ENCODE measurements around the gene C1orf174.

C1orf174 gene

GRCh38 chr1:3851292-3851691, 48.8 kb downstream of the C1orf174 start:
- H3K27ac ChIP-seq (ENCODE audit: low read length), result no peak overlapping the region
- H3K4me1 ChIP-seq (ENCODE audit: control insufficient read depth, insufficient read depth, low read length), result no peaks in the 10 kb centered on the region; the same call in 1 of the 2 replicates
- H3K27me3 ChIP-seq (ENCODE audit: control insufficient read depth, insufficient read depth, low read length), result no peaks in the 10 kb centered on the region
- no peaks in the 10 kb centered on the region for H3K9me3 ChIP-seq (ENCODE audit: control insufficient read depth, insufficient read depth, low read length)
- no peak for DNase-seq (ENCODE audit: low read depth, low spot score)
- H3K4me3 ChIP-seq (ENCODE audit: low read length), result no peak overlapping the region
- WGBS (ENCODE audit: insufficient coverage, insufficient read length), result no CpG with 5 or more reads among the region's 6 CpGs
- peaks cover 7% of the 10 kb centered on the region; the same call in 1 of the 2 replicates for H3K36me3 ChIP-seq (ENCODE audit: control insufficient read depth, insufficient read depth, low read length)

- Histone ChIP-seq H3K4me1 (ENCODE audit: control insufficient read depth, insufficient read depth, low read length) (no peaks in the 10 kb centered on the region; the same call in 1 of the 2 replicates), H3K27me3 (ENCODE audit: control insufficient read depth, insufficient read depth, low read length) (no peaks in the 10 kb centered on the region), H3K9me3 (ENCODE audit: control insufficient read depth, insufficient read depth, low read length) (no peaks in the 10 kb centered on the region), H3K27ac (ENCODE audit: low read length) (no peak overlapping the region), H3K36me3 (ENCODE audit: control insufficient read depth, insufficient read depth, low read length) (peaks cover 7% of the 10 kb centered on the region; the same call in 1 of the 2 replicates), H3K4me3 (ENCODE audit: low read length) (no peak overlapping the region)
- no CpG with 5 or more reads among the region's 12 CpGs for WGBS (ENCODE audit: insufficient coverage, insufficient read length)
- DNase-seq (ENCODE audit: low read depth, low spot score), result no peak
Measured at GRCh38 chr1:3850857-3851256, 49.2 kb downstream of the C1orf174 start.

- Histone ChIP-seq H3K27ac (ENCODE audit: low read length) (no peak overlapping the region), H3K27me3 (ENCODE audit: control insufficient read depth, insufficient read depth, low read length) (no peaks in the 10 kb centered on the region), H3K4me1 (ENCODE audit: control insufficient read depth, insufficient read depth, low read length) (no peaks in the 10 kb centered on the region; the same call in 1 of the 2 replicates), H3K4me3 (ENCODE audit: low read length) (no peak overlapping the region), H3K9me3 (ENCODE audit: control insufficient read depth, insufficient read depth, low read length) (no peaks in the 10 kb centered on the region), H3K36me3 (ENCODE audit: control insufficient read depth, insufficient read depth, low read length) (peaks cover 7% of the 10 kb centered on the region; the same call in 1 of the 2 replicates)
- no peak for DNase-seq (ENCODE audit: low read depth, low spot score)
- WGBS (ENCODE audit: insufficient coverage, insufficient read length), result no CpG with 5 or more reads among the region's 6 CpGs
Measured at GRCh38 chr1:3847081-3847480, 53.0 kb downstream of the C1orf174 start.

- no peaks in the 10 kb centered on the region for H3K4me1 ChIP-seq (ENCODE audit: control insufficient read depth, insufficient read depth, low read length)
- DNase-seq (ENCODE audit: low read depth, low spot score), result no peak
- H3K9me3 ChIP-seq (ENCODE audit: control insufficient read depth, insufficient read depth, low read length), result no peaks in the 10 kb centered on the region
- no CpG with 5 or more reads among the region's 3 CpGs for WGBS (ENCODE audit: insufficient coverage, insufficient read length)
- H3K27ac ChIP-seq (ENCODE audit: low read length), result no peak overlapping the region
- peaks cover 7% of the 10 kb centered on the region; the same call in 1 of the 2 replicates for H3K36me3 ChIP-seq (ENCODE audit: control insufficient read depth, insufficient read depth, low read length)
- no peak overlapping the region for H3K4me3 ChIP-seq (ENCODE audit: low read length)
- no peaks in the 10 kb centered on the region for H3K27me3 ChIP-seq (ENCODE audit: control insufficient read depth, insufficient read depth, low read length)
Measured at GRCh38 chr1:3846541-3846940, 53.5 kb downstream of the C1orf174 start.

- peaks cover 3% of the 10 kb centered on the region; the same call in 1 of the 2 replicates for H3K36me3 ChIP-seq (ENCODE audit: control insufficient read depth, insufficient read depth, low read length)
- WGBS (ENCODE audit: insufficient coverage, insufficient read length), result no CpG with 5 or more reads among the region's 9 CpGs
- H3K4me3 ChIP-seq (ENCODE audit: low read length), result no peak overlapping the region
- H3K27me3 ChIP-seq (ENCODE audit: control insufficient read depth, insufficient read depth, low read length), result no peaks in the 10 kb centered on the region
- H3K9me3 ChIP-seq (ENCODE audit: control insufficient read depth, insufficient read depth, low read length), result no peaks in the 10 kb centered on the region
- no peak for DNase-seq (ENCODE audit: low read depth, low spot score)
- no peak overlapping the region for H3K27ac ChIP-seq (ENCODE audit: low read length)
- H3K4me1 ChIP-seq (ENCODE audit: control insufficient read depth, insufficient read depth, low read length), result no peaks in the 10 kb centered on the region
Measured at GRCh38 chr1:3842912-3843311, 57.2 kb downstream of the C1orf174 start.

- DNase-seq (ENCODE audit: low read depth, low spot score), result no peak
- H3K9me3 ChIP-seq (ENCODE audit: control insufficient read depth, insufficient read depth, low read length), result no peaks in the 10 kb centered on the region
- H3K27ac ChIP-seq (ENCODE audit: low read length), result no peak overlapping the region
- H3K4me1 ChIP-seq (ENCODE audit: control insufficient read depth, insufficient read depth, low read length), result no peaks in the 10 kb centered on the region
- no peak overlapping the region for H3K4me3 ChIP-seq (ENCODE audit: low read length)
- no peaks in the 10 kb centered on the region for H3K27me3 ChIP-seq (ENCODE audit: control insufficient read depth, insufficient read depth, low read length)
- no CpG with 5 or more reads among the region's 7 CpGs for WGBS (ENCODE audit: insufficient coverage, insufficient read length)
- no peaks in the 10 kb centered on the region for H3K36me3 ChIP-seq (ENCODE audit: control insufficient read depth, insufficient read depth, low read length)
Measured at GRCh38 chr1:3841491-3841890, 58.6 kb downstream of the C1orf174 start.

Data from iPS DF 6.9 (cell line).